GM19468 (cell line): ENCODE data around the gene DACH2.
"Not testable (repeated sequence)": the region's sequence is repeated elsewhere in the genome, so short reads cannot be mapped to it uniquely, and the experiment has no call there.

Source experiments
- ATAC-seq: cut with Tn5 transposase; IDR thresholded peaks from one replicate; pipeline ENCODE4 v1.9.1; 2021; ENCODE audit warnings: mild to moderate bottlenecking, moderate library complexity, moderate number of reproducible peaks; ENCODE audit not compliant: unreplicated experiment; ENCODE audit errors: extremely low read depth

The DACH2 gene

GRCh38 chrX:86148024-86148511 lies at the start of gene DACH2:
TSS of gene DACH2 (plus strand) at chrX:86148451.
- ATAC-seq, result peak; percentile 89

- no peak for ATAC-seq
Observed at GRCh38 chrX:86102341-86102740, 45.9 kb upstream of the DACH2 start.

GRCh38 chrX:86103061-86103460 lies 45.2 kb upstream of the DACH2 start:
- no peak for ATAC-seq

- no peak for ATAC-seq
Observed at GRCh38 chrX:86104526-86104925, 43.7 kb upstream of the DACH2 start.

GRCh38 chrX:86121916-86122315 lies 26.3 kb upstream of the DACH2 start:
- ATAC-seq, result no peak

GRCh38 chrX:86133761-86134160 lies 14.5 kb upstream of the DACH2 start:
- ATAC-seq, result no peak

- no peak for ATAC-seq
Observed at GRCh38 chrX:86137071-86137470, 11.2 kb upstream of the DACH2 start.

GRCh38 chrX:86141786-86142185 lies 6.5 kb upstream of the DACH2 start:
- no peak for ATAC-seq

- ATAC-seq, result no peak
Observed at GRCh38 chrX:86146102-86146501, 2.1 kb upstream of the DACH2 start.

- ATAC-seq, result no peak
Observed at GRCh38 chrX:86148594-86148993, 343 bp downstream of the DACH2 start.

- no peak for ATAC-seq
Observed at GRCh38 chrX:86149119-86149518, 868 bp downstream of the DACH2 start.

GRCh38 chrX:86154553-86154952 lies 6.3 kb downstream of the DACH2 start:
- ATAC-seq, result no peak

GRCh38 chrX:86171366-86171765 lies 23.1 kb downstream of the DACH2 start:
- no peak for ATAC-seq

GRCh38 chrX:86178906-86179305 lies 30.7 kb downstream of the DACH2 start:
- ATAC-seq, result no peak

- not testable (repeated sequence) for ATAC-seq
Observed at GRCh38 chrX:86181325-86181724, 33.1 kb downstream of the DACH2 start.

GRCh38 chrX:86192827-86193226 lies 44.6 kb downstream of the DACH2 start:
- no peak for ATAC-seq

- no peak for ATAC-seq
Observed at GRCh38 chrX:86194758-86195157, 46.5 kb downstream of the DACH2 start.

- ATAC-seq, result no peak
Observed at GRCh38 chrX:86195343-86195742, 47.1 kb downstream of the DACH2 start.

- no peak for ATAC-seq
Observed at GRCh38 chrX:86197815-86198214, 49.6 kb downstream of the DACH2 start.

GRCh38 chrX:86210772-86211171 lies 62.5 kb downstream of the DACH2 start:
- ATAC-seq, result no peak

GRCh38 chrX:86215260-86215659 lies 67.0 kb downstream of the DACH2 start:
- ATAC-seq, result no peak

GRCh38 chrX:86237482-86237881 lies 89.2 kb downstream of the DACH2 start:
- ATAC-seq, result no peak

- ATAC-seq, result no peak
Observed at GRCh38 chrX:86241547-86241946, 93.3 kb downstream of the DACH2 start.
